GM12801 (cell line): ENCODE data around the gene RNF4.

Experiments
- TF ChIP-seq, protein P1 (sequence below): IDR thresholded peaks from one replicate; pipeline ENCODE4 v1.5.1; 2011; ENCODE audit warnings: control low read depth; ENCODE audit not compliant: insufficient read length; ENCODE audit errors: extremely low read depth

RNF4 gene

DNA sequence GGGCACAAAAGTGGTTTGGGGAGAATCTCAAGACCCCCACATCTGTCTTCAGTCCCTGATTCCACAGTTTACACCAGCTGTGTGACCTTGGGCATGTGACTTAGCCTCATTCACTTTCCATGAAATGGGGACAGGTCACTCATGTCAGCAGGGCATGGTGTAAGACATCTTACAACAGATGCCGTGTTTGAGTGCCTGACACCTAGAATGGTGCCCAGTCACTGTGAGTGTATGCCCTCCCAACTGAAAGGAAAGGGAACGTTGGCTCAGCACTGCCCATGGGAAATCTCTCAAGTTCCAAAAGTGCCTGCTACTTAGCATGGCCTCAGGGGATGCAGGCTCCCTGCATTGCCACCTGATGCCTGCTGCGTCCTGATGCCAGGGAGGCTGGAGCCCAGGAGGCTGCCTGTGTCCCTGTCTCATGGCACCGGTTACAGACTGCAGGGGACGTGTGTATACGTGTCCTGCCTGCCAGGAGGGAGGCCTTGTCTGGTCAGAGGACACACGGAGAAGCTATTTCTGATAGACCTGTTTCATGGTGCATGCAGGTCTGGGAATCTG lies 32.2 kb downstream of the RNF4 start:
- TF ChIP-seq, protein P1, sequence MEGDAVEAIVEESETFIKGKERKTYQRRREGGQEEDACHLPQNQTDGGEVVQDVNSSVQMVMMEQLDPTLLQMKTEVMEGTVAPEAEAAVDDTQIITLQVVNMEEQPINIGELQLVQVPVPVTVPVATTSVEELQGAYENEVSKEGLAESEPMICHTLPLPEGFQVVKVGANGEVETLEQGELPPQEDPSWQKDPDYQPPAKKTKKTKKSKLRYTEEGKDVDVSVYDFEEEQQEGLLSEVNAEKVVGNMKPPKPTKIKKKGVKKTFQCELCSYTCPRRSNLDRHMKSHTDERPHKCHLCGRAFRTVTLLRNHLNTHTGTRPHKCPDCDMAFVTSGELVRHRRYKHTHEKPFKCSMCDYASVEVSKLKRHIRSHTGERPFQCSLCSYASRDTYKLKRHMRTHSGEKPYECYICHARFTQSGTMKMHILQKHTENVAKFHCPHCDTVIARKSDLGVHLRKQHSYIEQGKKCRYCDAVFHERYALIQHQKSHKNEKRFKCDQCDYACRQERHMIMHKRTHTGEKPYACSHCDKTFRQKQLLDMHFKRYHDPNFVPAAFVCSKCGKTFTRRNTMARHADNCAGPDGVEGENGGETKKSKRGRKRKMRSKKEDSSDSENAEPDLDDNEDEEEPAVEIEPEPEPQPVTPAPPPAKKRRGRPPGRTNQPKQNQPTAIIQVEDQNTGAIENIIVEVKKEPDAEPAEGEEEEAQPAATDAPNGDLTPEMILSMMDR = no peak

DNA sequence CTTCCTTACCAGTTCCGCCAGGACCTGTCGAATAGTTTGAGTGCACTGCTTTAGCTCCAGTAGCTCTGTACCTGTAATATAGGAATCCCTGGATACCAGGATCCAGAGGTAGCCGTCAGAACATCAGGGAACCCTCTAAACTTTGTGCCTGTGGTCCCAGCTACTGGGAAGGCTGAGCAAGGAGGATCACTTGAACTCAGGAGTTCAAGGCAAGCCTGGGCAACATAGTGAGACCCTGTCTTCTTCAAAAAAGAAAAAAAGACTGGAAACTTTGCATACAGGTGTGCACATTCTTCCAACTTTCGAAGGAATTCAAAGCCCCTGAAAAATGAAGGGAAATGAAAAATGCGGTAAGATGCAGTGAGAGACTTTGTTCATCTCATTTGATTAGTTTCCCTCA lies 34.9 kb downstream of the RNF4 start:
- TF ChIP-seq, protein P1 = no peak

DNA sequence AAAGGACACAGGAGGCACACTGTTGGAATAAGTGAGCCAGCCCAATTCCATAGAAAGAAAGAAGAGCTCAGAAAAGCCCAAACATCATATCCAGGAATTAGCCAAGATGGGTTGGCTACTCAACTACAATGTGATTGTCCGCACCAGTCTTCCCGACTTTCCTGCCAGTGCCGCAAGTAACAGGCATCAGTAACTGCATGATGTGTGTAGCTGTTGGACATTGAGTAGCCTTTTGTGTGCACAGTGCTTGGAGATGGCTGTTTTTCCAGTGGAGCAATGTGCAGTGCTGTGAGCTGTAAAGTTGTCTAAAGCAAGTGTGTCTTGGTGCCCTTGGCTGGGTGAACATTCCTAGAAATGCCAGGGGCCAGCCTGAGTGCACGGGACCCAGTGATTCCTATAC lies 38.4 kb downstream of the RNF4 start:
- TF ChIP-seq, protein P1 = no peak

DNA sequence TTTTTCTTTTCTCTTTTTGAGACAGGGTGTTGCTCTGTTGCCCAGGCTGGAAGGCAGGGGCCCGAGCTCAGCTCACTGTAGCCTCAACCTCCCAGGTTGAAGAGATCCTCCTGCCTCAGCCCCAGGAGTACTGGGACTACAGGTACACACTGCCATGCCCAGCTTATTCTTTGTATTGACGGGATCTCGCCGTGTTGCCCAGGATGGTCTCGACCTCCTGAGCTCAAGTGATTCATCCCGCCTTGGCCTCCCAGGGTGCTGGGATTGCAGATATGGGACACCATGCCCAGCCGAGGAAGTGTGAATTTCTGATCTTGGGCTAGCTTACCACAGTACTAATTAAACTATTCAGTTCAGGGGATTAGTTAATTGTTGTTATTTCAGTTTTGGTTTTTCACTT lies 38.9 kb downstream of the RNF4 start:
- TF ChIP-seq, protein P1 = no peak

DNA sequence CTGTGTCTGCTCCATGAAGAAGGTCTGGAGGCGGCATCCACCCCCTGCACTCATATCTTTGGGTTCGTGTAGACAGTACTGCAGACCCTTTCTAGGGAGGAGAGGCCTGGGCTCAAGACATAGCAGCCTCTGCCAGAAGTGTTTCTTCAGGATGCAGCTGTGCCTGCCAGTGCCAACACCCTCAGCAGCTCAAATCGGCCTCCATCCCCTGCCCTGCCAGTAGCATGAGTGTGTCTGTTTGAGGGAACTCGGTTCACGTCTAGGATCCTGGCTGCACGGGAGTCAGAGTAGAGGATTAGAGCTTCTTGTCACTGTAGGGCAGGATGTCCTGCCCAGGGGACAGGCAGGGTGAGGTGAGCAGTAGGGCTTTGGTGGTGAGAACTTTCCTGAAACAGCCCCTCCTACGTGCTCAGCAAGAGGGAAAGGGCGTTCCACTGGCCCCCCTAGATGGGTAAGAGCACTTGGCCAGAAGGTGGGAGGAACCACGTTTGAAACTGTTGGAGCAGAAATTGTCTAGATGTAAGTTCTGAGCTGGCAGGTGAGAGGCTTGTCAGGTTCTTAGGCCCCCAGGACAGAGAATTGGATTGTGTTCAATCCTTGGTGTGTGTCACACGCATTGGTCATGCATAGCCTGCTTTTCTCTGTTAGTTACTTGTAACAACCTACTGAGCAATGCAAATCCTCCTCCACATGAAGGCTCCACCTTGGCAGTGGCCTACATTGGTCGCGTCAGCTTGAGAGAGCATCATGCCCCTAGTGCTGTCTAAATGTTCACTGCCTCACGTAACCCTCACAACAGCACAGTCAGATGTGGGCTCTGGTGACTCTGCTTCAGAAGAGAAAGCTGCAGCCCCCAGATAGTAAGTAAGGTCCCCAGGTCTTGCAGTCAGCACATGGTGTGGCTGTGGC lies 41.7 kb downstream of the RNF4 start:
- TF ChIP-seq, protein P1 = no peak

DNA sequence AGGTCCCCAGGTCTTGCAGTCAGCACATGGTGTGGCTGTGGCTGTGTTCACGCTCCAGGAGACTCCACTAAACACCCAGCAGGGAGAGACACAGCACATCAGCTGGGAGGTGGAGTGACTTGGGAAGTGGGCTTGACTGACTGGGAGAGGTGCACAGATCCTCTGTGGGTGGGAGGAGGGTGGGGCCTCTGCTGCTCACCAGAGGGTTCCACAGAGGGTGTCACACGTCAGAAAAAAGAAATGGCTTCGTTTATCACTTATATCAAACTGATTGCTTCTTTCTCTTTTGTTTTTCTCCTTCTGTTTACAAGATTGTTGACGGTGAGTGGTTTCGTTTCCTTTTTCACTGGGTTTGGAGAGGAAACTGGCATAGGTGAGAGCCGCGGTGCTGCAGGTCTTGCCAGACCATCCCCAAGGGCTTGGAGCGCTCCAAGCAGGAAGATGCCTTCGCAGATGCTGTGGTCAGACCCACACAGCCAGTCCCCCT lies 42.8 kb downstream of the RNF4 start:
- TF ChIP-seq, protein P1 = no peak

DNA sequence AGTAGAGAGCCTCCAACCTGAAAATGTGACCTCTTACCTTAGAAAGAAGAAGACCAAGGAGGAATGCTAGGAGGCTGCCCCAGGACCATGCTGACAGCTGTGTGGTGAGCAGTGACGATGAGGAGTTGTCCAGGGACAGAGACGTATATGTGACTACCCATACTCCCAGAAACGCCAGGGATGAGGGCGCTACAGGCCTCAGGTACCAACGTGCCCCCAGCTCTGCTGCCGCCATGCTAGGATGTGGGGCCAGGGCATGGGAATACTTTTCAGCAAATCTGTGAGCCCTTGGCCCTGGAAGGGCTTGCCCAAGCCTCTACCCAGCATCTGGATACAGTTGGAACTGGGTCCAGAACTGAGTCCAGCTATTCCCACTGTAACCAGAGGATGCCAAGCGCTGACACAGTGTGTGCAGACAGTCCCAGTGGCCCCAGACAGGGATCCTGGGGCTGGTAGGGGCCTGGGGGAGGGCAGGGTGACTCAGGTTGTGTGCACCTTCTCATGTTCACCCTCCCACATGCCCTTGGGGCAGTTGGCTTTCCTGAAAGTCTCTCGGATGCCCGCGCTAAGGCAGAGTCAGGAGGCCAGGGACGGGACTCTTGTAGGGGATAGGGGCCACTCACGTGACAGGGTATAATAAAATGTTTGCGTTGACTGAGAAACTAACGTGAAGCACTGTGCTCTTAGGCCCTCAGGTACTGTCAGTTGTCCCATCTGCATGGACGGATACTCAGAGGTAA lies 43.7 kb downstream of the RNF4 start:
- TF ChIP-seq, protein P1 = no peak
